HepG2 (cell line): Measurements from ENCODE around the gene SYTL2. TPM values are rescaled to one million over a fixed set of nuclear protein-coding genes. Genes with fewer than 3 reads are reported as not detected.

ENCODE experiments used
- ADNP ChIP-seq: sonication (generic); formaldehyde crosslinking; IDR thresholded peaks from 2 replicates; pipeline ENCODE4 v1.4.0; 2020; ENCODE audit warnings: missing genetic modification reagents
- BRD4 ChIP-seq: sonication (generic); formaldehyde crosslinking; IDR thresholded peaks from 2 replicates; pipeline ENCODE4 v1.4.0; 2020; ENCODE audit warnings: missing genetic modification reagents
- DZIP1 ChIP-seq: sonication (generic); formaldehyde crosslinking; IDR thresholded peaks from 2 replicates; pipeline ENCODE4 v1.5.0; 2020; ENCODE audit warnings: mild to moderate bottlenecking, missing genetic modification reagents
- ELF4 ChIP-seq: sonication (generic); formaldehyde crosslinking; IDR thresholded peaks from 2 replicates; pipeline ENCODE4 v1.5.0; 2020; ENCODE audit warnings: missing genetic modification reagents, mild to moderate bottlenecking, moderate library complexity, borderline replicate concordance
- FOXO1 ChIP-seq: sonication (generic); formaldehyde crosslinking; IDR thresholded peaks from 2 replicates; pipeline ENCODE4 v1.4.0; 2020; ENCODE audit warnings: missing genetic modification reagents
- HMGA1 ChIP-seq: sonication (generic); formaldehyde crosslinking; conservative IDR thresholded peaks from 2 replicates; pipeline ENCODE4 v1.4.0; 2020; ENCODE audit warnings: missing genetic modification reagents
- HOXD1 ChIP-seq: sonication (generic); formaldehyde crosslinking; IDR thresholded peaks from 2 replicates; pipeline ENCODE4 v1.5.0; 2020; ENCODE audit warnings: missing genetic modification reagents
- JUND ChIP-seq: sonication (generic); formaldehyde crosslinking; IDR thresholded peaks from 2 replicates; pipeline ENCODE4 v1.8.0; 2022; ENCODE audit warnings: mild to moderate bottlenecking, missing genetic modification reagents
- MTA1 ChIP-seq: sonication (generic); formaldehyde crosslinking; IDR thresholded peaks from 2 replicates; pipeline ENCODE4 v1.4.0; 2020; ENCODE audit warnings: missing genetic modification reagents, mild to moderate bottlenecking, borderline replicate concordance
- NFIC ChIP-seq: IDR thresholded peaks from 2 replicates; pipeline ENCODE4 v1.6.1; 2012; ENCODE audit warnings: mild to moderate bottlenecking, low read length, inconsistent platforms
- SOX13 ChIP-seq, 3 experiments: fragments of 450-650 bp in 1 of 3; sonication (generic) in 1 of 3; formaldehyde crosslinking in 1 of 3; IDR thresholded peaks in 2 of 3; conservative IDR thresholded peaks in 1 of 3; 2 replicates each; pipeline versions ENCODE4 v1.5.0 to v1.6.1; 2016 to 2020; ENCODE audit warnings: antibody characterized with exemption in 1 of 3, mild to moderate bottlenecking in 1 of 3, missing compliant biosample characterization in 1 of 3, missing genetic modification reagents in 1 of 3, moderate library complexity in 1 of 3
- TAF15 ChIP-seq: fragments of 200-400 bp; formaldehyde crosslinking; IDR thresholded peaks from one replicate; pipeline ENCODE4 v1.6.1; 2018; ENCODE audit warnings: mild to moderate bottlenecking, low read depth, low read length; ENCODE audit not compliant: poor library complexity, severe bottlenecking
- TSC22D2 ChIP-seq: sonication (generic); formaldehyde crosslinking; IDR thresholded peaks from 2 replicates; pipeline ENCODE4 v1.5.1; 2020; ENCODE audit warnings: missing genetic modification reagents, mild to moderate bottlenecking, borderline replicate concordance
- ZBTB49 ChIP-seq: sonication (generic); formaldehyde crosslinking; IDR thresholded peaks from 2 replicates; pipeline ENCODE4 v1.4.0; 2020; ENCODE audit warnings: missing genetic modification reagents, borderline replicate concordance
- ZNF335 ChIP-seq: sonication (generic); formaldehyde crosslinking; IDR thresholded peaks from 2 replicates; pipeline ENCODE4 v1.4.0; 2020; ENCODE audit warnings: missing genetic modification reagents
- ZNF383 ChIP-seq: sonication (generic); formaldehyde crosslinking; IDR thresholded peaks from 2 replicates; pipeline ENCODE4 v1.4.0; 2020; ENCODE audit warnings: missing genetic modification reagents, mild to moderate bottlenecking, borderline replicate concordance
- ZNF543 ChIP-seq: sonication (generic); formaldehyde crosslinking; IDR thresholded peaks from 2 replicates; pipeline ENCODE4 v1.4.0; 2020; ENCODE audit warnings: mild to moderate bottlenecking, missing genetic modification reagents
- ZNF546 ChIP-seq: sonication (generic); formaldehyde crosslinking; conservative IDR thresholded peaks from 2 replicates; pipeline ENCODE4 v1.8.1; 2023; ENCODE audit warnings: mild to moderate bottlenecking, missing genetic modification reagents
- ZNF724P ChIP-seq: sonication (generic); formaldehyde crosslinking; IDR thresholded peaks from 2 replicates; pipeline ENCODE4 v1.8.0; 2022; ENCODE audit warnings: missing genetic modification reagents, borderline replicate concordance
- ZNF788 ChIP-seq: sonication (generic); formaldehyde crosslinking; IDR thresholded peaks from 2 replicates; pipeline ENCODE4 v1.5.0; 2020; ENCODE audit warnings: mild to moderate bottlenecking, missing genetic modification reagents, borderline replicate concordance
- ZNF841 ChIP-seq: sonication (generic); formaldehyde crosslinking; IDR thresholded peaks from 2 replicates; pipeline ENCODE4 v1.8.1; 2023; ENCODE audit warnings: missing genetic modification reagents, borderline replicate concordance
- ZNF878 ChIP-seq: sonication (generic); formaldehyde crosslinking; IDR thresholded peaks from 2 replicates; pipeline ENCODE4 v1.8.1; 2023; ENCODE audit warnings: mild to moderate bottlenecking, missing genetic modification reagents, moderate library complexity
- polyA plus RNA-seq, 8 experiments: library from polyadenylated mRNA; depleted of rRNA in 3 of 8; stranded (reverse) in 7 of 8; unstranded in 1 of 8; fragments of >200 nt; fragmentation: Illumina TruSeq in 4 of 8; extraction: Trizol in 4 of 8; gene quantifications; 2 replicates each; pipeline versions ENCODE4 v1.2.1 to v1.2.3, GENCODE V29; 2011 to 2016; ENCODE audit warnings: low read depth in 4 of 8, missing spikeins in 1 of 8, mixed read lengths in 1 of 8; ENCODE audit not compliant: insufficient read depth in 1 of 8
- total RNA-seq, 5 experiments: library from RNA; depleted of rRNA; stranded (reverse); fragments of >200 nt; fragmentation: Illumina TruSeq; extraction: Trizol; gene quantifications; 2 replicates each; pipeline ENCODE4 v1.2.3, GENCODE V29; 2016; ENCODE audit warnings: low read depth in 1 of 5
- TF ChIP-seq, protein P1 (sequence below): sonication (generic); formaldehyde crosslinking; IDR thresholded peaks from 2 replicates; pipeline ENCODE4 v1.4.0; 2020; ENCODE audit warnings: missing genetic modification reagents

SYTL2 gene
- total and polyA plus RNA-seq, 2 of the 13 experiments (the other 11 are each of a cell fraction or from before 2014, with no cell fraction given): 0.77 to 0.90 TPM

GRCh38 chr11:85647604-85648299, 163.2 kb downstream of the SYTL2 start, which contains the start of gene TMEM126A (continued):
- TF ChIP-seq ADNP (CRISPR knock-in tag): no peak
- peak; percentile 88; the same call in 1 of the 2 replicates for TF ChIP-seq ZNF788 (CRISPR knock-in tag)
- TF ChIP-seq ELF4: peak; percentile 79; the same call in 1 of the 2 replicates
- TF ChIP-seq ZNF724P: peak; percentile 77; the same call in 1 of the 2 replicates
- peak; percentile 64; the same call in 1 of the 2 replicates for TF ChIP-seq MTA1 (CRISPR knock-in tag)
- no peak for TF ChIP-seq ZNF383 (CRISPR knock-in tag)
- no peak for TF ChIP-seq ZNF543 (CRISPR knock-in tag)
- TF ChIP-seq HOXD1 (CRISPR knock-in tag): no peak
- no peak; the same call in 1 of the 2 replicates for TF ChIP-seq NFIC
- TF ChIP-seq SOX13 (IDR thresholded peaks at IDR 0.05): no peak
- TF ChIP-seq SOX13 (CRISPR knock-in tag; conservative IDR thresholded peaks at IDR 0.05 in 1 of 2, IDR thresholded peaks at IDR 0.05 in 1 of 2): no peak; a peak in 1 of 4 replicates
- peak; percentile 81; the same call in 1 of the 2 replicates for TF ChIP-seq TSC22D2
- peak; percentile 42; the same call in 1 of the 2 replicates for TF ChIP-seq BRD4 (CRISPR knock-in tag)
- no peak for TF ChIP-seq ZBTB49
- no peak for TF ChIP-seq ZNF878 (CRISPR knock-in tag)
- no peak for TF ChIP-seq ZNF546 (CRISPR knock-in tag)
- peak; percentile 43; the same call in 1 of the 2 replicates for TF ChIP-seq FOXO1 (CRISPR knock-in tag)
- TF ChIP-seq, protein P1, sequence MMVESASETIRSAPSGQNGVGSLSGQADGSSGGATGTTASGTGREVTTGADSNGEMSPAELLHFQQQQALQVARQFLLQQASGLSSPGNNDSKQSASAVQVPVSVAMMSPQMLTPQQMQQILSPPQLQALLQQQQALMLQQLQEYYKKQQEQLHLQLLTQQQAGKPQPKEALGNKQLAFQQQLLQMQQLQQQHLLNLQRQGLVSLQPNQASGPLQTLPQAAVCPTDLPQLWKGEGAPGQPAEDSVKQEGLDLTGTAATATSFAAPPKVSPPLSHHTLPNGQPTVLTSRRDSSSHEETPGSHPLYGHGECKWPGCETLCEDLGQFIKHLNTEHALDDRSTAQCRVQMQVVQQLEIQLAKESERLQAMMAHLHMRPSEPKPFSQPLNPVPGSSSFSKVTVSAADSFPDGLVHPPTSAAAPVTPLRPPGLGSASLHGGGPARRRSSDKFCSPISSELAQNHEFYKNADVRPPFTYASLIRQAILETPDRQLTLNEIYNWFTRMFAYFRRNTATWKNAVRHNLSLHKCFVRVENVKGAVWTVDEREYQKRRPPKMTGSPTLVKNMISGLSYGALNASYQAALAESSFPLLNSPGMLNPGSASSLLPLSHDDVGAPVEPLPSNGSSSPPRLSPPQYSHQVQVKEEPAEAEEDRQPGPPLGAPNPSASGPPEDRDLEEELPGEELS (CRISPR knock-in tag): 0 out of 2 replicates have a peak, but pooled peaks have one; percentile 25
- no peak for TF ChIP-seq DZIP1 (CRISPR knock-in tag)
- TF ChIP-seq JUND (CRISPR knock-in tag): no peak
- TF ChIP-seq ZNF841 (CRISPR knock-in tag): no peak
- no peak for TF ChIP-seq ZNF335 (CRISPR knock-in tag)
- no peak for TF ChIP-seq TAF15
- no peak for TF ChIP-seq HMGA1 (CRISPR knock-in tag)
